HCT116 (cell line): Measurements from ENCODE around the gene RAD51C. TPM values are rescaled to one million over a fixed set of nuclear protein-coding genes. Genes with fewer than 3 reads are reported as not detected.

Source experiments
- ATAC-seq: fragments of 200-7000 bp; cut with Tn5 transposase; 2 replicates; pipeline ENCODE4 v1.9.1; 2020; ENCODE audit warnings: mild to moderate bottlenecking, moderate library complexity
- BruUV-seq: library from RNA; stranded (reverse); fragments of 400-500 nt; replicated peaks from 2 replicates; lab custom pipeline; 2021; lab: Mats Ljungman, UMichigan
- CTCF ChIA-PET: fragments of 300-600 bp; sonication (Branson Sonifier 250); formaldehyde crosslinking; loops from one replicate; lab custom pipeline; 2021; ENCODE audit warnings: antibody characterized with exemption; lab: Charles Lee
- POLR2A ChIA-PET: fragments of 300-600, 350-600 bp; sonication (Branson Sonifier 250); formaldehyde crosslinking; loops from one replicate; lab custom pipeline; 2021; ENCODE audit warnings: antibody characterized with exemption; lab: Charles Lee
- RAD21 ChIA-PET, 2 experiments: fragments of 300-600 bp; sonication (Branson Sonifier 250); formaldehyde crosslinking; loops; one replicate each; lab custom pipeline; 2023; ENCODE audit warnings: low total read pairs in 2 of 2; ENCODE audit not compliant: uncharacterized antibody in 2 of 2, unreplicated experiment in 2 of 2, low non-redundant PET in 1 of 2; lab: Charles Lee
- DNase-seq: peaks from one replicate; pipeline ENCODE4 v3.0.0-alpha.2; 2010; ENCODE audit warnings: low read depth, low spot score
- H2AFZ ChIP-seq: fragments of 200-600 bp; shearing (Covaris generic), sonication (generic); 2 replicates; pipeline ENCODE4 v1.6.1; 2017; ENCODE audit warnings: low read depth, mixed run types, mixed read lengths, antibody characterized with exemption, low read length; ENCODE audit not compliant: poor library complexity, severe bottlenecking
- H3K27ac ChIP-seq: 2 replicates; pipeline ENCODE4 v1.5.1; 2012; ENCODE audit warnings: low read depth, low read length
- H3K27me3 ChIP-seq: fragments of 200-600 bp; sonication (generic); 2 replicates; pipeline ENCODE4 v1.6.1; 2016; ENCODE audit warnings: mixed run types, low read length, mixed read lengths; ENCODE audit not compliant: insufficient read depth
- H3K36me3 ChIP-seq, 2 experiments: fragments of 200-500 bp in 1 of 2; fragments of 200-600 bp in 1 of 2; sonication (Bioruptor generic) in 1 of 2; sonication (generic) in 1 of 2; 2 replicates each; pipeline versions ENCODE4 v1.5.1 to v1.6.1; 2014 to 2016; ENCODE audit warnings: low read length in 2 of 2, inconsistent platforms in 1 of 2, mixed read lengths in 1 of 2, mixed run types in 1 of 2; ENCODE audit not compliant: insufficient read depth in 2 of 2, control insufficient read depth in 1 of 2
- H3K4me1 ChIP-seq, 2 experiments: fragments of 200-600 bp in 1 of 2; sonication (generic) in 1 of 2; 2 replicates each; pipeline versions ENCODE4 v1.5.1 to v1.6.1; 2012 to 2017; ENCODE audit warnings: low read length in 2 of 2, inconsistent platforms in 1 of 2, mild to moderate bottlenecking in 1 of 2, mixed read lengths in 1 of 2, mixed run types in 1 of 2, moderate library complexity in 1 of 2; ENCODE audit not compliant: insufficient read depth in 2 of 2, control insufficient read depth in 1 of 2
- H3K4me2 ChIP-seq: fragments of 200-600 bp; sonication (generic); 2 replicates; pipeline ENCODE4 v1.6.1; 2017; ENCODE audit warnings: mixed run types, low read length, mixed read lengths
- H3K4me3 ChIP-seq, 2 experiments: fragments of 200-600 bp in 1 of 2; sonication (generic) in 1 of 2; replicated peaks in 1 of 2; 2 replicates each; pipeline ENCODE4 v1.5.1; 2011 to 2016; ENCODE audit warnings: low read length in 2 of 2, control low read depth in 1 of 2, low read depth in 1 of 2, mild to moderate bottlenecking in 1 of 2, mixed read lengths in 1 of 2, mixed run types in 1 of 2
- H3K79me2 ChIP-seq: fragments of 200-600 bp; sonication (generic); 2 replicates; pipeline ENCODE4 v1.6.1; 2017; ENCODE audit warnings: mild to moderate bottlenecking, mixed run types, low read length, moderate library complexity, mixed read lengths; ENCODE audit not compliant: insufficient read depth
- H3K9ac ChIP-seq: fragments of 200-600 bp; sonication (generic); 2 replicates; pipeline ENCODE4 v1.6.1; 2016; ENCODE audit warnings: low read length, mixed read lengths
- H3K9me2 ChIP-seq: fragments of 200-600 bp; sonication (generic), shearing (Covaris generic); 2 replicates; pipeline ENCODE4 v1.6.1; 2017; ENCODE audit warnings: mixed run types, mild to moderate bottlenecking, moderate library complexity; ENCODE audit not compliant: insufficient read depth
- H3K9me3 ChIP-seq, 2 experiments: fragments of 200-500 bp in 1 of 2; fragments of 200-600 bp in 1 of 2; sonication (Bioruptor generic) in 1 of 2; sonication (generic) in 1 of 2; 2 replicates each; pipeline ENCODE4 v1.6.1; 2014 to 2017; ENCODE audit warnings: low read length in 2 of 2, mixed read lengths in 2 of 2, inconsistent platforms in 1 of 2, low read depth in 1 of 2, mild to moderate bottlenecking in 1 of 2, mixed run types in 1 of 2, moderate library complexity in 1 of 2; ENCODE audit not compliant: control insufficient read depth in 1 of 2, insufficient read depth in 1 of 2
- H4K20me1 ChIP-seq: fragments of 200-600 bp; sonication (generic), shearing (Covaris generic); 2 replicates; pipeline ENCODE4 v1.6.1; 2017; ENCODE audit warnings: mixed run types, mild to moderate bottlenecking, moderate library complexity; ENCODE audit not compliant: insufficient read depth
- ATF3 ChIP-seq: IDR thresholded peaks from 2 replicates; pipeline ENCODE4 v1.6.1; 2012
- CBX3 ChIP-seq: IDR thresholded peaks from 2 replicates; pipeline ENCODE4 v1.6.1; 2012; ENCODE audit warnings: low read depth
- CTCF ChIP-seq, 3 experiments: fragments of 200-600 bp in 1 of 3; sonication (generic) in 1 of 3; IDR thresholded peaks in 2 of 3; conservative IDR thresholded peaks in 1 of 3; 2 replicates each; pipeline ENCODE4 v1.5.1; 2012 to 2017; ENCODE audit warnings: low read depth in 2 of 3, low read length in 2 of 3, antibody characterized with exemption in 1 of 3, borderline replicate concordance in 1 of 3, control low read depth in 1 of 3, mild to moderate bottlenecking in 1 of 3, mixed read lengths in 1 of 3, mixed run types in 1 of 3, moderate library complexity in 1 of 3; ENCODE audit not compliant: insufficient read depth in 1 of 3
- FOSL1 ChIP-seq: IDR thresholded peaks from 2 replicates; pipeline ENCODE4 v1.6.1; 2012; ENCODE audit warnings: low read depth
- SRF ChIP-seq: IDR thresholded peaks from 2 replicates; pipeline ENCODE4 v1.6.1; 2012; ENCODE audit warnings: low read depth
- ZFX ChIP-seq: fragments of 450-650 bp; IDR thresholded peaks from 2 replicates; pipeline ENCODE4 v1.6.1; 2017
- intact Hi-C: fragments of 100-400 bp; cut with micrococcal nuclease; formaldehyde crosslinking; loops from 2 replicates; pipeline ENCODE4 v1.10.0; 2022
- total RNA-seq: library from RNA; stranded (reverse); gene quantifications from one replicate; pipeline ENCODE4 v1.2.1, GENCODE V29; 2021; ENCODE audit not compliant: unreplicated experiment
- TF ChIP-seq, protein P1 (sequence below): IDR thresholded peaks from 2 replicates; pipeline ENCODE4 v1.6.1; 2011; ENCODE audit warnings: mild to moderate bottlenecking, low read length, moderate library complexity; ENCODE audit not compliant: insufficient replicate concordance; ENCODE audit errors: extremely low read depth

RAD51C gene
- total RNA-seq, 1 experiment from 2014 or later = 94.9 TPM

DNA sequence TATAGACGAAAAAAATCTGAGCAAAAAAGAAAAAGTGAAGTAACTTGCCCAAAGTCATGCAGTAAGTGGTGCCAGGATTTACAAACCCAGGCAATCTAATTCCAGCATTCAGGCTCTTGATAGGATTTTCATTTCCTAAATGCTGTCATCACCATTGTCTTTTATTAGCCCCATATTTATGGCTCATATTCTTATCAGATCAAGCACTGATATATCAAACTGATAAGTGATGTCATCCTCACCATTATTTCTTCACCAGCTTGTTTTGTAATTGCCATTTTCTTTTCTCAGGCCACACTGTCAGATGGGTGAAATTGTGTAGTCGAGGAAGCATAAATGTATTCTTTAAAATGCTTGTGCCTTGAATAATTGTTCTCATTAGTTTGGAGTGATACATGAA is 1.3 kb downstream of the RAD51C start:
- H3K4me1 ChIP-seq = peaks cover 13 to 18% of the 10 kb centered on the region in 2 experiments; a peak in 3 of 4 replicates
- ChIA-PET RAD21 (no interaction called here), CTCF (no interaction called here), POLR2A (interaction anchor here (5.7 kb wide), 1 partner anchor 62 kb away, joined by 49 read pairs; no protein-coding TSS in a partner anchor)
- no peaks in the 10 kb centered on the region for H4K20me1 ChIP-seq
- H3K79me2 ChIP-seq = peaks cover 42% of the 10 kb centered on the region
- no peak for DNase-seq
- H3K36me3 ChIP-seq = peaks cover 6 to 11% of the 10 kb centered on the region in 2 experiments; a peak in 3 of 4 replicates
- no peaks in the 10 kb centered on the region for H3K9me2 ChIP-seq
- H3K27ac ChIP-seq = peak overlapping the region; percentile 69; the same call in 1 of the 2 replicates
- TF ChIP-seq FOSL1 = no peak
- TF ChIP-seq, protein P1, sequence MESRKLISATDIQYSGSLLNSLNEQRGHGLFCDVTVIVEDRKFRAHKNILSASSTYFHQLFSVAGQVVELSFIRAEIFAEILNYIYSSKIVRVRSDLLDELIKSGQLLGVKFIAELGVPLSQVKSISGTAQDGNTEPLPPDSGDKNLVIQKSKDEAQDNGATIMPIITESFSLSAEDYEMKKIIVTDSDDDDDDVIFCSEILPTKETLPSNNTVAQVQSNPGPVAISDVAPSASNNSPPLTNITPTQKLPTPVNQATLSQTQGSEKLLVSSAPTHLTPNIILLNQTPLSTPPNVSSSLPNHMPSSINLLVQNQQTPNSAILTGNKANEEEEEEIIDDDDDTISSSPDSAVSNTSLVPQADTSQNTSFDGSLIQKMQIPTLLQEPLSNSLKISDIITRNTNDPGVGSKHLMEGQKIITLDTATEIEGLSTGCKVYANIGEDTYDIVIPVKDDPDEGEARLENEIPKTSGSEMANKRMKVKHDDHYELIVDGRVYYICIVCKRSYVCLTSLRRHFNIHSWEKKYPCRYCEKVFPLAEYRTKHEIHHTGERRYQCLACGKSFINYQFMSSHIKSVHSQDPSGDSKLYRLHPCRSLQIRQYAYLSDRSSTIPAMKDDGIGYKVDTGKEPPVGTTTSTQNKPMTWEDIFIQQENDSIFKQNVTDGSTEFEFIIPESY = no peak
- no peak for TF ChIP-seq SRF
- TF ChIP-seq ZFX = no peak
- no peak for TF ChIP-seq CTCF (IDR thresholded peaks at IDR 0.05 in 2 of 3, conservative IDR thresholded peaks at IDR 0.05 in 1 of 3; ENCODE audit: borderline replicate concordance in 1 of 3, insufficient read depth in 1 of 3, low read depth in 2 of 3, low read length in 2 of 3)
- TF ChIP-seq ATF3 = no peak
- no peak for TF ChIP-seq CBX3
- ATAC-seq = no peak
- intact Hi-C loops = loop anchor here (2.0 kb wide), 1 partner anchor 107 kb away; no protein-coding TSS in a partner anchor
- H3K9ac ChIP-seq = peak overlapping the region; percentile 89
- H3K9me3 ChIP-seq = no peaks in the 10 kb centered on the region
- H2AFZ ChIP-seq = no peak overlapping the region
- H3K4me3 ChIP-seq = peak overlapping the region; percentile 59 to 77
- H3K27me3 ChIP-seq = no peaks in the 10 kb centered on the region
- H3K4me2 ChIP-seq = peak overlapping the region; percentile 88
- no TSS peak for BruUV-seq
